CD4-positive, alpha-beta T cell (primary cell): ENCODE results near the gene OR2H2. TPM values are rescaled to one million over a fixed set of nuclear protein-coding genes. Genes with fewer than 3 reads are reported as not detected.

Source experiments
- ATAC-seq: fragments of 200-7000 bp; cut with Tn5 transposase; one replicate; pipeline ENCODE4 v1.10.0; 2022; ENCODE audit warnings: mild to moderate bottlenecking; ENCODE audit not compliant: poor library complexity
- CTCF ChIA-PET: fragments of 350-600 bp; sonication (Branson Sonifier 250); formaldehyde crosslinking; loops from one replicate; lab custom pipeline; 2021; ENCODE audit warnings: antibody characterized with exemption, inconsistent platforms; lab: Charles Lee
- POLR2A ChIA-PET: fragments of 350-600 bp; sonication (Branson Sonifier 250); formaldehyde crosslinking; loops from one replicate; lab custom pipeline; 2021; ENCODE audit warnings: antibody characterized with exemption, inconsistent platforms; lab: Charles Lee
- DNase-seq, 14 experiments: peaks; one replicate each; pipeline ENCODE4 v3.0.0-alpha.2; 2013 to 2020; ENCODE audit warnings: mixed read lengths in 2 of 14
- H3K27ac ChIP-seq, 2 donors: one replicate each; pipeline versions ENCODE4 v1.5.1 to v1.7.0; 2013; ENCODE audit warnings: low read length in 2 of 2, low read depth in 1 of 2, mild to moderate bottlenecking in 1 of 2
- H3K27me3 ChIP-seq, 2 experiments: 1 replicate in 1 of 2; 2 replicates in 1 of 2; pipeline versions ENCODE4 v1.6.1 to v1.7.0; 2013; ENCODE audit warnings: low read length in 2 of 2, control low read depth in 1 of 2, mild to moderate bottlenecking in 1 of 2, moderate library complexity in 1 of 2; ENCODE audit not compliant: insufficient read depth in 2 of 2, control insufficient read depth in 1 of 2
- H3K36me3 ChIP-seq: one replicate; pipeline ENCODE4 v1.6.1; 2013; ENCODE audit warnings: low read length, control low read depth; ENCODE audit not compliant: insufficient read depth
- H3K4me1 ChIP-seq: one replicate; pipeline ENCODE4 v1.6.1; 2013; ENCODE audit warnings: low read length, control low read depth; ENCODE audit not compliant: insufficient read depth
- H3K4me3 ChIP-seq: one replicate; pipeline ENCODE4 v1.5.1; 2013; ENCODE audit warnings: mild to moderate bottlenecking, low read length, moderate library complexity
- H3K9me3 ChIP-seq, 2 experiments: 1 replicate in 1 of 2; 2 replicates in 1 of 2; pipeline versions ENCODE4 v1.6.1 to v1.7.0; 2013; ENCODE audit warnings: low read length in 2 of 2, mild to moderate bottlenecking in 2 of 2, control low read depth in 1 of 2, moderate library complexity in 1 of 2; ENCODE audit not compliant: control insufficient read depth in 1 of 2, insufficient read depth in 1 of 2
- H3K27ac Mint-ChIP-seq: one replicate; pipeline ENCODE4 v1.8.0; 2020; ENCODE audit warnings: mixed read lengths
- H3K27me3 Mint-ChIP-seq: one replicate; pipeline ENCODE4 v1.8.0; 2021; ENCODE audit warnings: mixed read lengths
- H3K36me3 Mint-ChIP-seq: one replicate; pipeline ENCODE4 v1.8.0; 2021; ENCODE audit warnings: low read depth, mixed read lengths
- H3K4me1 Mint-ChIP-seq: one replicate; pipeline ENCODE4 v1.8.0; 2021; ENCODE audit warnings: low read depth, mixed read lengths
- H3K4me3 Mint-ChIP-seq: one replicate; pipeline ENCODE4 v1.8.0; 2020; ENCODE audit warnings: mild to moderate bottlenecking, mixed read lengths
- H3K9me3 Mint-ChIP-seq: one replicate; pipeline ENCODE4 v1.8.0; 2020; ENCODE audit warnings: mixed read lengths
- CTCF ChIP-seq: fragments of 200-600 bp; IDR thresholded peaks from one replicate; pipeline ENCODE4 v1.8.0; 2022; ENCODE audit warnings: antibody characterized with exemption, mild to moderate bottlenecking
- intact Hi-C, 2 experiments: fragments of 100-400 bp; cut with DNase I in 1 of 2; cut with micrococcal nuclease in 1 of 2; formaldehyde crosslinking; loops; one replicate each; pipeline versions ENCODE4 v1.15.1 to v1.9.0; 2023 to 2025; cut with DNase I, micrococcal nuclease
- total RNA-seq, 174 experiments: library from RNA in 2 of 174; stranded (reverse) in 2 of 174; gene quantifications; one replicate each; pipeline ENCODE4 v1.2.3 and lab custom pipeline; 2021 to 2026

The OR2H2 gene
- total RNA-seq, 2 experiments from 2014 or later: not detected

DNA sequence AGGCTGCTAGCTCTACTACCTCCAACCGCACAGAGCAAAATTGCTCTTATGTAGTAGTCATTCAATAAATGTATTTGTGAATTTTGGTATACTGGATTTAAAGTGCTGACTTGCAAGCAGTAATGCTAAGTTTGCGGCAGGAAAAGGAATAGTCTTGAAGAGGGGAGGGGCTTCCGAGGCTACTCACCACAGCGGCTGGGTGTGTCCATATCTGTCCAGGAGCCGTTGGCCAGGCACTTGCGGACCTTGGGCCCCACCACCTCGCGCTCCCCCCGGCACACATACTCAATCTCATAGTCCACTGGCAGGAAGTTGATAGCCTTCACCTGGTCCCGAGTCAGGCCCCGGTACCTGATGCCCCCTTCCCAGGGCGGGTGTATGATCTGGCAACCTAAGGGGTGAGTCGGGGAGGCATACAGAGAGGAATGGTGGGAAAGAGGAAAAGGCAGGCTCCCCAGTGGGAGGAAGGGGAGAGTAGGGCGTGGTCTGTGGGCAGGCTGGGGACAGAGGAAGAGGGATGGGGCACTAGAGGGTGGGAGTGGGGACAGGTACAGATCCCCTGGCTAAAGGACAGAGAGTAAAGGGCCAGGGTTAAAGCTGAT, 46.4 kb downstream of the OR2H2 start:
- ChIA-PET POLR2A (interaction anchor here (1.2 to 3.4 kb wide), 3 partner anchors 10 to 22 kb away, joined by 3 to 33 read pairs (median 7); no protein-coding TSS in a partner anchor), CTCF (interaction anchor here (2.5 to 3.4 kb wide), 2 partner anchors 19 to 22 kb away, joined by 7 to 18 read pairs; no protein-coding TSS in a partner anchor)
- no peak overlapping the region for H3K27ac ChIP-seq
- H3K9me3 Mint-ChIP-seq: no peaks in the 10 kb centered on the region
- ATAC-seq: no peak
- H3K27me3 Mint-ChIP-seq: no peaks in the 10 kb centered on the region
- DNase-seq: peak in 1 of 14 experiments; percentile 26
- peaks cover 5% of the 10 kb centered on the region for H3K36me3 Mint-ChIP-seq
- H3K27me3 ChIP-seq: no peaks in the 10 kb centered on the region
- H3K9me3 ChIP-seq: no peaks in the 10 kb centered on the region
- no peak for TF ChIP-seq CTCF
- peaks cover 60% of the 10 kb centered on the region for H3K4me1 Mint-ChIP-seq
- peaks cover 46% of the 10 kb centered on the region for H3K4me1 ChIP-seq
- peak overlapping the region; percentile 40 for H3K27ac Mint-ChIP-seq
- H3K4me3 ChIP-seq: no peak overlapping the region
- no peaks in the 10 kb centered on the region for H3K36me3 ChIP-seq
- peak overlapping the region; percentile 90 for H3K4me3 Mint-ChIP-seq
- intact Hi-C loops: no loop called here

DNA sequence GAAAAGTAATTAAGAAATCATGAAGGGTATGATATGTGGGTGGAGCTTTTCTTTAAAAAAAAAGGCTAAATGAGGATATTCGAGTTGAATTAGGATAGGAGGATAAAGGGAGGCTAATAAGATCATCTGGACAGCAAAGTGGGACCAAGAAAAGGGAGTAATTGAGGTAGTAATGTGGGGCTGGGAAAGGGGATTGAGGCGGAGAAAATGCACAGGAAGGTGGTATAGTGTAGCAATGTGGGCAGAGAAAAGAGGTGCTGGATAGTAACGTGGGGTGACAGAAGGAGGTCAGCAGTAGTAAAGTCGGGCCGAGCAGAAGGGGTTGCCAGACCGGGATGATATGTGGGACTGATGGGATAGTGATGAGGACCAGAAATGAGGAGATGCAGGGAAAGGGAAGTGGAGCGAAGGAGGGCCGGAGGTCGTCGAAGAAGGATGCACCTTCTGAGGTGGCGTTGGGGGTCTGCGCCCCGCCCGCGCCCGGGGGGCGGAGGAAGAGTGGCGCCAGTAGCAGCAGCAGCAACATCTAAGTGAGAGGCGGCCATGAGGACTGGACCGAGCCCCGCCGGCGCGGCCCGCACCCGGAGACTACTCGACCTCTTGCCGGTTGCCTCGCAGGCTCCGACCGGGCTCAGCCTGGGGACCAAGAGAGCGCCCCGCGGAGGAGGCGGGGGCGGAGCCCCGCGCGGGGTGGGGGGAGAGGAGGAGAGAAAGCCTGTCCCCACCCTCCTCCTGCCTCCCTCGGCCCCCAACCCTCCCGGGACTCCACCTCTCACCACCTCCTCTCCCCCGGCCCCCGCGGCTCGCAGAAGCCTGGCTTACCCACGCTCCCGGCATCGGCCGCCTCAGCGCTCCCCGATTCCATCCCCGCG, 47.2 kb downstream of the OR2H2 start:
- Mint-ChIP-seq H3K36me3 (peaks cover 5% of the 10 kb centered on the region), H3K4me1 (peaks cover 55% of the 10 kb centered on the region), H3K27me3 (no peaks in the 10 kb centered on the region), H3K27ac (peak overlapping the region; percentile 40), H3K9me3 (no peaks in the 10 kb centered on the region), H3K4me3 (peak overlapping the region; percentile 90)
- Histone ChIP-seq H3K27me3 (no peaks in the 10 kb centered on the region), H3K27ac (no peak overlapping the region), H3K4me1 (peaks cover 45% of the 10 kb centered on the region), H3K4me3 (peak overlapping the region; percentile 74), H3K9me3 (no peaks in the 10 kb centered on the region), H3K36me3 (no peaks in the 10 kb centered on the region)
- ATAC-seq (peak; percentile 50), DNase-seq (peak; percentile 25 to 84 (median 63))
- TF ChIP-seq CTCF: no peak
- intact Hi-C loops: no loop called here
- CTCF ChIA-PET: interaction anchor here (1.7 to 2.5 kb wide), 3 partner anchors 18 to 21 kb away, joined by 7 to 16 read pairs (median 12); no protein-coding TSS in a partner anchor
- POLR2A ChIA-PET: interaction anchor here (1.2 to 3.4 kb wide), 4 partner anchors 10 to 22 kb away, joined by 3 to 33 read pairs (median 9); no protein-coding TSS in a partner anchor

DNA sequence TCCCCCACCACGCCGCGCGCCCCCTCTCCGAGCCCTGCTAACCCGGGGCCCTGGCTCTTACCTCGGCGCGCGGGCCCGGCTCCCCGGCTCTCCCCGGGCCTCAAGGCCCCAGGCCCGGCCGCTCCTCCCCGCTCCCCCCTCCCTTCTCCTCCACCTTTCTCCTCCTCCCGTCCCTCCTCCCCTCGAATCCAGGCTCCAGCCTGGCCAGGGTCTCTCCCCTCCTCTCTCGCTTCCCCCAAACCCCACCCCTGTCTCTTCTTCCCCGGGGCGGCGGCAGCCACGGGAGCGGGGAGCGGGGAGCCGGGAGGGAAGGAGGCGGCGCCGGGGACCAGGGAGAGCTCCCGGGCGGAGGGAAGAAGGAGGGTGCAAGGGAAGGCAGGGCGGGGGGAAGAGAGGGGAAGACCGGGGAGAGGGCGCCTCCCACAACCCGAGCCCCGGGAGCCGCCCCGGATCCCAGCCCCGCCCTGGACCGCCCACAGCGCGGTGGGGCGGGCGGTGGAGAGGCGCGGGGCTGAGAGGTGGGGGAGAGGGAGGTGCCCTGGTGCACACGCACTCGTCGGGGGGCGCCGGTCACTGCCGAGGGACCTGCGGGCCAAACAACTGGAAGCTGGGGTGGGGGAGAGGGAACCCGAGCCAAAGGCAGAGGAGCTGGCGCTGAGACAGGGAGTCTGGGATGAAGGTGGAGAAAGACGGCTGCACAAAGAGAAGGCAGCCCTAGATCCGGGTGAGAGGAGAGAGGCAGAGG, 48.0 kb downstream of the OR2H2 start, which contains the start of gene GABBR1:
GABBR1 (minus strand) TSS at position 395 of the 745 bp plus-strand sequence. CDS start 798 bp downstream, outside the sequence.
- POLR2A ChIA-PET: interaction anchor here (1.3 to 3.4 kb wide), 5 partner anchors 9 to 76 kb away, joined by 4 to 33 read pairs (median 8); no protein-coding TSS in a partner anchor
- Mint-ChIP-seq H3K27ac (peak within 1 kb of the TSS; percentile 68), H3K4me1 (peaks cover 55% of the 10 kb centered on the region), H3K9me3 (no peaks in the 10 kb centered on the region), H3K36me3 (peaks cover 5% of the 10 kb centered on the region), H3K4me3 (peak within 1 kb of the TSS; percentile 90), H3K27me3 (no peaks in the 10 kb centered on the region)
- ATAC-seq (peak; percentile 77), DNase-seq (peak; percentile 48 to 87 (median 70))
- intact Hi-C loops: loop anchor here in 1 of 2 experiments (1.0 kb wide), 1 partner anchor 15 kb away; no protein-coding TSS in a partner anchor
- peaks cover 38% of the 10 kb centered on the region for H3K4me1 ChIP-seq
- CTCF ChIA-PET: interaction anchor here (1.6 to 2.2 kb wide), 3 partner anchors 15 to 21 kb away, joined by 3 to 16 read pairs (median 12); no protein-coding TSS in a partner anchor
- no peak for TF ChIP-seq CTCF
- peak within 1 kb of the TSS in 1 of 2 donors; percentile 56 for H3K27ac ChIP-seq
- no peaks in the 10 kb centered on the region for H3K27me3 ChIP-seq
- H3K4me3 ChIP-seq: peak within 1 kb of the TSS; percentile 74
- H3K36me3 ChIP-seq: no peaks in the 10 kb centered on the region
- no peaks in the 10 kb centered on the region for H3K9me3 ChIP-seq
